HG03097 (cell line): ENCODE measurements around the gene ATP10B.
A peak's percentile ranks its signal among the peaks of the same experiment; 100 is the strongest.

Experiments
- ATAC-seq: cut with Tn5 transposase; IDR thresholded peaks from one replicate; pipeline ENCODE4 v1.9.1; 2021; ENCODE audit not compliant: unreplicated experiment, low FRiP score

Gene ATP10B

GRCh38 chr5:160697281-160697680 lies 154.7 kb downstream of the ATP10B start:
- ATAC-seq = no peak

GRCh38 chr5:160694896-160695295 lies 157.1 kb downstream of the ATP10B start:
- no peak for ATAC-seq

- no peak for ATAC-seq
These were observed 158.1 kb downstream of the ATP10B start for GRCh38 chr5:160693831-160694465.

- ATAC-seq = no peak
These were observed 159.7 kb downstream of the ATP10B start for GRCh38 chr5:160692271-160692670.

- peak; percentile 76 for ATAC-seq
These were observed 166.3 kb downstream of the ATP10B start for GRCh38 chr5:160685695-160686094.

GRCh38 chr5:160685219-160685618 lies 166.8 kb downstream of the ATP10B start:
- ATAC-seq = no peak

- ATAC-seq = no peak
These were observed 172.3 kb downstream of the ATP10B start for GRCh38 chr5:160679567-160680309.

GRCh38 chr5:160675988-160676387 lies 176.0 kb downstream of the ATP10B start:
- ATAC-seq = no peak

- ATAC-seq = no peak
These were observed 177.1 kb downstream of the ATP10B start for GRCh38 chr5:160674901-160675300.

GRCh38 chr5:160672521-160672920 lies 179.5 kb downstream of the ATP10B start:
- ATAC-seq = no peak

GRCh38 chr5:160668356-160668755 lies 183.7 kb downstream of the ATP10B start:
- ATAC-seq = no peak

GRCh38 chr5:160667160-160667559 lies 184.9 kb downstream of the ATP10B start:
- ATAC-seq = no peak

GRCh38 chr5:160665460-160665859 lies 186.6 kb downstream of the ATP10B start:
- ATAC-seq = no peak

- no peak for ATAC-seq
These were observed 191.9 kb downstream of the ATP10B start for GRCh38 chr5:160660132-160660531.

- no peak for ATAC-seq
These were observed 194.2 kb downstream of the ATP10B start for GRCh38 chr5:160657622-160658458.

GRCh38 chr5:160657068-160657507 lies 194.9 kb downstream of the ATP10B start:
- ATAC-seq = no peak

- no peak for ATAC-seq
These were observed 196.3 kb downstream of the ATP10B start for GRCh38 chr5:160655717-160656116.

GRCh38 chr5:160651692-160652645 lies 200.0 kb downstream of the ATP10B start:
- no peak for ATAC-seq

- no peak for ATAC-seq
These were observed 202.7 kb downstream of the ATP10B start for GRCh38 chr5:160649304-160649703.

- no peak for ATAC-seq
These were observed 206.0 kb downstream of the ATP10B start for GRCh38 chr5:160646033-160646432.
